HG03060 (cell line): ENCODE results near the gene SMG7.

Experiments
- ATAC-seq: cut with Tn5 transposase; IDR thresholded peaks from one replicate; pipeline ENCODE4 v1.9.1; 2021; ENCODE audit warnings: low read depth, moderate number of reproducible peaks; ENCODE audit not compliant: unreplicated experiment

The SMG7 gene

DNA sequence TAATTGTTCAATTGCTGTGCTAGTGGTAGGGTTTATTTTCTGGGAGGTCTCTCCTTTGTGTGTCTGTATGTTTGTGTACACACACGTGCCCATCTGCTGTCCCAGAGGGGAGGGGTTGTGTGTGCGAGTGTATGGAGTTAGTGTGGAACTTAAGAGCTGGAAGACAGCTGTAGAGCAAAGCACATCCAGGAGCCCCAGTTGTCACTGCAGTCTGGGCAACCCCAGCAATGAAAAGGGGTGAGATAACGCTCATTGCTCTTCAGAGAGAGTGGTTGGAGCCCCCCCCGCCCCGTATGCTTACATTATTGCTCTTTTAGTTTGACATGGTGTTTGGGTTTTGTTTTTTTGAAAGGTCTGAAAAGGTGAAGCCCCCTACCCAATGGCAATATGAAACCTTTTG lies 81.0 kb downstream of the SMG7 start:
- ATAC-seq, result no peak

DNA sequence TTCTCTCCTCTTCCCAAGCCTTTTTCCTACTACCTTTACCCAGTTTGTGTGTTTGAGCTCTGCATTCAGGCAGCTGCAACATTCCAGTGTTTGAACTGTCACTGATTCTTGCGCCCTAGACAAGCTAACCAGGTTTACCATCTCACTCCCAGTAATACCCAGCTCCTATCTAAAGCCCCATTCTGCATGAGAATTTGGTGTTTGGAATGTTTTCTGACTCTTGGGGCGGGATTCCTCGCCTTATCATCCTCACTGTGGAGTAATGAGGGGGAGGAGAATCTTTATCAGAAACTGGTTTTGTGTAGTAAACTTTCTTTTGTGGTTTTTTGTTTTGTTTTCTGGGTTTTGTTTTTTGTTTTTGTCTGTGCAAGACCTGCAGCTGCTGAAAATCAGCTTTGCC lies 81.5 kb downstream of the SMG7 start:
- no peak for ATAC-seq

DNA sequence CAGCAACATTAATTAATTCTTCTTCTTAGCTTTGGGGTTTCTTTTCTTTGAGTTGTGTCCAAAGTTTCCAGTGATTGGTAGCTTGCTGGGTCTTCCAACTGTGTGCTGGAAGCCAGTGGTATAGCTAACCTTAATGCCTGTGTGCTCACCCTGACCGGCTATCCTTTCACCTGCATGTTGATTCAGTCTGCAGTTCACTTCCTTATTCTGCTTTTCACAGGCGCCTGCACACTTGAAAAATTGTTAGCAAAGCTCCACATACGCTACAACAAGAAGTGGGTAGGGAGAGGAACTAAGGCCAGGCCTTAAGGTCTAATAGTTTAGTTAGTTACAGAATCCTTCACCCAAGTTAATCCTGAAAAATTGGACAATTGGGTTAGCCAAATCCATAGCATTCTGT lies 82.3 kb downstream of the SMG7 start:
- no peak for ATAC-seq

DNA sequence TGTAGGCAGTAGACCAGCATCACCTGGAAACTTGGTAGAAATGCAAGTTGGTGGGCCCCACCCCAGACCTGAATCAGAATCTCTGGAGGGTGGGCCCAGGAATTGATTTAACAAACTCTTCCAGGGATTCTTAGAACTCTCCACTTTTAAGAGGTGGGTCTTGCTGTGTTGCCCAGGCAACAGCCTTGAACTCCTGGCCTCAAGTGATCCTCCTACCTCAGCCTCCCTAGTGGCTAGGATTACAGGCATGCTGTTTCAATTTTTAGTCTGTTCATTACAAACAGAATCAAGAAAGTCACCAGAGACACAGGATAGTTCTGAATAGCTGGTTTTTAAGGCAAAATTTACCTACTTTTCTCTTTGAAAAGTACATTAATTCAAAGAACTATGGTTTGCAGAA lies 86.8 kb downstream of the SMG7 start:
- ATAC-seq, result no peak

DNA sequence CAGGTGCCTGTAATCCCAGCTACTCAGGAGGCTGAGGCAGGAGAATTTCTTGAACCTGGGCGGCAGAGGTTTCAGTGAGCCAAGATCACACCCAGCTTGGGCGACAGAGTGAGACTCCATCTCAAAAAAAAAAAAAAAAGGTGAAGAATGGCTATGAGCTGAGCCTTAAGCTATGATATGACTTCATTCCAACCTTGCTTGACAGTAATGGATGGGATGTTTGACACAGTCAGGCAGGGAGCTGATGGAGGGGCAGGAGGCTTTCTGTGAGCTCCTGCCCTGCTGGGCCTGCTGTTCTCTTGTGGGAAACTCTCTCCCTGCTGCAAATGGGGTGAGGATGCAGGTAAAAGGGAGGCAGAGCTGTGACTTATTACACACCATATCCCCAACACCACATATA lies 90.4 kb downstream of the SMG7 start:
- ATAC-seq, result no peak

DNA sequence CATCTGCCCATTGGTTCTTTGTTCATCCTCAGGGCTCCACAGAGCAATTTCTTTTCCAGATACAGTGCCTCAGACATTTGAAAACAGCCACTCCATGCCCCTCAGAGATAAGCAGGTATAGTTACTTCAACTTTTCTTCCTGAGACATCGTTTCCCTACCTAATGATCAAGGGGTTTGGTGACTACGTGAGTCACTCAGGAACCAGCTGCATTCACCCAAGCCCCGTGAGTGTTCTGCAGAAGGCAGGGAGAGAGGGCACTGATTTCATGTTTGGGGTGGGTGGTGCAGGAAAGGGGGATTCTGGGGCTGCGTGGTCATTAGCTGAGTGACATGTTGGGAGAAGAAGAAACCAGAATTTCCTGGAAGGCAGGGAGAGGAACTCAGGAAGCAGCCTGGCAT lies 93.0 kb downstream of the SMG7 start:
- ATAC-seq, result no peak

DNA sequence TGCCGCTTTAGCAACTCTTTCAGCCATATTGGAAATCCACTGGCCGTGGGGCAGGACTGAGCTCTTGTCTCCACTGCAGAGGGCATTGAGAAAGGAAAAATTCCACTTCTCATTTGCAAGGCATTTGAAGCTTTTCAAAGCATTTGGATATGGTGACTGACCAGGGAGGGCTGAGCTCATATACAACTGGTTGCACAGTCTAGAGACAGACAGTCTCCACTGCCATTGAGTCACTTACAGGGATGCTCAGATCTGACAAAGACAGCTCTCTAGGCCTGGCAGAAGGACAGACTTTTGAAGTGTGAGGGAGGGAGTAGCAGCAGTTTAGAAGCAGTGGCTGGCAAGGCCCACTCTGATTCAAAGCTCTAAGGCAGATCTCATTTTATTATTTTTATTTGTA lies 93.7 kb downstream of the SMG7 start:
- ATAC-seq, result no peak

DNA sequence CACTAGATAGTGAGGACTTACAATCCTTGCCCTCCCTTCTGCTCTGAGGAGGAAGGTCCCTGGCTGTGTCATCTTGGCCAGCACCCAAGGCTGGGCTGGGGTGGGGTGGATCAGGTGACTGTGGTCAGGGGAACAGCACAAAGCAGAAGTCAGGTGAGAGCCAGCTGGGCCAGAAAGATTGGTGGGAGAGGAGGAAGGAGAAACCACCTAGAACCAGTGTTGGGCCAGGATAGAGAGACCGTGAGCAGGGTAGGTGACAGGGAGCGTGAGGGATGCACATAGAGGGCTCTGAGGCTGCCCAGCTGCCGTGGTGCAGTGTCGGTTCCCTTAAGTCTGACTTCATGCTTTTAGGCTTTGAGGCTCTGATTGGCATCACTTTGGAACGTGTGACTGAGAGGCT lies 95.3 kb downstream of the SMG7 start:
- ATAC-seq, result peak; percentile 57

DNA sequence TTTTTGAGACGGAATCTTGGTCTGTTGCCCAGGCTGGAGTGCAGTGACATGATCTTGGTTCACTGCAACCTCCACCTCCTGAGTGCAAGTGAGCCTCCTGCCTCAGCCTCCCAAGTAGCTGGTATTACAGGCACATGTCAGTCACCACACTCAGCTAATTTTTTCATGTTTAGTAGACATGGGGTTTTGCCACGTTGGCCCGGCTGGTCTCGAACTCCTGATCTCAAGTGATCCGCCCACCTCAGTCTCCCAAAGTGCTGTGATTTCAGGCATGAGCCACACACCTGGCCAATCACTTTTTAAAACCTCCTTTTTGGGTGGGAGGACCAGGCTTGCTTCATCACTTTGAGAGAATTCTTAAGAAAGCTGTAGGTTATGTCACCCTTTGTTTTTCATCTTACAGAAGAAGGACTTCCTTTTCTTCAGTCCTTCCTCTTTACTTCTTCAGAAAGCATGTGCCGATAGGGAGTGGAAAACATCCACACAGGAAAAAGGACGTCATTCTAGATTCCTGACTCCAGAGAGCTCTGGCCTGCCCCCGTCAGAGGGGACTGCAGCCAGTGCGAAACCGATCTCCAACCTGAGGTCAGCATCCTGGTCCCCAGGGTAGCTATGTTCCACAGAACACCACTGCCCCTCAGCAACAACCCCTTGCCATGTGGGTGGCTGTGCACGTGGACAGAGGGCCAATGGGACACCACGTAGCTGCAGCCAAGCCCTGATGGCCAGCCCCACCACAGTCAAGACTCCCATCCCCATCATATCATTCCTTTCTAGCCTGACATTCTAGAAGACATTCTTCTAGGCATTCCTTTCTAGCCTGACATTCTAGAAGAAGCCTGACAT lies 96.1 kb downstream of the SMG7 start:
- no peak for ATAC-seq

DNA sequence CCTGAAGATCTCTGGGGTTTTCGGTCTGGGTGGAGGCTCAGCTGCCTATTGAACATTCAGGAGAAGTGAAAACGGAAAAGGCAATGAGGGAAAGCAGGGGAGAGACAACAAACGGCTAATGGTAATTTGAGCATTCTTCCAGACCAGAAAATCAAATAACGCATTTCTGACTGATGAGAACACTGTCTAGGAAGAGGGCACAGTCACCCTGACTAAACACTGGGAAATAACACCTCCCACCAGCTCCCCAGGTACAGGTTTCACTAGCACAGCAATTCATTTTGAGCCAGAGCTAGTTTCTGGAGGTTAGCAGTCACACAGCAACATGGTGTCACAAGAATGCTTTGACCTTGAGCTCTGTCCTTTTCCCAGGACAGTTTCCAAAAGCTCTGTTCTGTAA lies 96.8 kb downstream of the SMG7 start:
- ATAC-seq, result no peak

DNA sequence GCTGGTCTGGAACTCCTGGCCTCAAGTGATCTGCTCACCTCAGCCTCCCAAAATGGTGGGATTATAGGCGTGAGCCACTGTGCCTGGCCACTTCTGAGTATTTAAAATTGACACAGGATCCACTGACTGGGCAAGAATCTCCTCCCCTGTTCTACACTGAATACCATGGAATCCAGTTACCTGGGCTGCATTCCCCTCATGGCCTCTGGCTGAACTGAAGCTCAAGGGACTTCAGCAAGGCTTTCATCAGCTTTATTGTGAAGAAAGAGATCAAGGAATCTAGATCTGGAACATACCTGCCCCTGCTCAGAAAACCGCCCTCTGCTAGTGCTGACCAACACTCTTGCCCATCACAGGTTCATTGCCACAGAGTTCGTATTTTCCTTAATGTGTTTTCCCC lies 97.5 kb downstream of the SMG7 start:
- no peak for ATAC-seq

DNA sequence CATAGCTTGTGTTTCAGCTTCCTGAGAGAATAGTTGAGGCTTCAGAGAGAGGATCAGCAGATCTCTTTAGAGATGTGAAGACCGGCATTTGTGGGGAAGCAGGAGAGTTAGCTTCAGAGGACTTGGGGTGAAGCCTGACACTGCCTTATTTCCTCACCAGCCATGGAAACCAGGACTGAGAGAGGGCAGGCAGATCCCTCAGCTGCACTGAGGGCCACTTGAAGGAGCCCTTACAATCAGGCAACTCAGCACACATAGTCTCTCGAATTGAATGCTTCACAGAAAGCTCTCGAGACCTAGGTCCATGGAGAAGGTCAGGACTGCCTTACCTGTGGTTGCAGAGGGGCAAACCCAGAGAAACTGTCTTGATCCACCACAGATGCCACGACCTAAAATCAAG lies 98.2 kb downstream of the SMG7 start:
- no peak for ATAC-seq

DNA sequence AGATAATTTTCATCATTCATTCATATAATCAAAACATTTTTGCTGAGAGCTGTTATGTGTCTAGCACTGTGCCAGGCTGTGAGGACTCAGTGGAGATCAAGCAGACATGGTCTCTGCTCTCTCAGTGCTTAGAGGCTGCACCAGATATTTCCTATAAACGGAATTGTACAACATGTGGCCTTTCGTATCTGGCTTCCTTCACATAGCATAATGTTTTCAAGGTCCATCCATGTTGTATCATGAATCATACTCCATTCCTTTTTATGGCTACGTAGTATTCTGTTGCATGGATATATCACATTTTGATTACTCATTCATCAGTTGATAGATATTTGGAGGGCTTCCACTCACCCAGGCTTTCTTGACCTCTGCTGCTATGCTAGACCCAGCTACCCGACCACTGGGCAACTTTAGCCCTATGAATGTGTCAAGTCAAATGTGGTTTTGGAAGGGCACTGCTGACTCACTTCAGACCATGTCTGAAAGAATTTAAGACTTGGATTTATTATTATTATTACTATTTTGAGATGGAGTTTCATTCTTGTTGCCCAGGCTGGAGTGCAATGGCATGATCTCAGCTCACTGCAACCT lies 99.5 kb downstream of the SMG7 start:
- ATAC-seq, result no peak

DNA sequence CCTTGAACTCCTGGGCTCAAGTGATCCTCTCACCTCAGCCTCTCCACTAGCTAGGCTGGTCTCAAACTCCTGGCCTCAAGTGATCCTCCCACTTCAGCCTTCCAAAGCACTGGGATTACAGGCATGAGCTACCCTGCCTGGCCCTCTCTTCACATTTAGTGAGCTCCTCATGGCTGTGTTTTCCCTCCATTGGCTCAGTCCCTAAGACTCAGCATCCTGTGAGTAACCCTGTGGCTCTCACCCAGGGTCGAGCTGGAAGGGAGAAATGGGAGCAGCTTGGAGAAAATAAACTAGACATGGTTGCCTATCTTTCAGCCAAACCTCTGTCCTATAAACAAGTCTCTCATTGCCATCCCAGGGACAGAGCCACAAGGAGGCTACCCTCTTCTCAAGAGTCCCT lies 100.4 kb downstream of the SMG7 start:
- no peak for ATAC-seq

DNA sequence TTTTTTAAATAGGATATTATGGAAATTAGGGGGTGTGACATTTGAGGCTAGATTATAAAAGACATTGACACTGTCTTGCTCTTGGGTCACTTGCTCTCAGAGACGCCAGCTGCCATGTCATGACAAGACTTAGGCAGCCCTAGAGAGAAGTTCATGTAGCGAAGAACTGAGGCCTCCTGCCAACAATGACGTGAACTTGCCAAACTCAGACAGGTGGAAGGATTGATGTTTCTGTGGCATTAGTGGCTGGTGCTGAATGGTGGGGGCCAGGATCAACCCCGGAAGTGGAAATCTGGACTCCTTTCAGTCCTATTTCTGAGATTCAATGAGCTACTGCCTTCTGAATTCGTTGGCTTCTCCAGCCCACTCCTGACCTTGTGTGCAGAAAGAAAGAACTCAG lies 103.3 kb downstream of the SMG7 start:
- no peak for ATAC-seq

DNA sequence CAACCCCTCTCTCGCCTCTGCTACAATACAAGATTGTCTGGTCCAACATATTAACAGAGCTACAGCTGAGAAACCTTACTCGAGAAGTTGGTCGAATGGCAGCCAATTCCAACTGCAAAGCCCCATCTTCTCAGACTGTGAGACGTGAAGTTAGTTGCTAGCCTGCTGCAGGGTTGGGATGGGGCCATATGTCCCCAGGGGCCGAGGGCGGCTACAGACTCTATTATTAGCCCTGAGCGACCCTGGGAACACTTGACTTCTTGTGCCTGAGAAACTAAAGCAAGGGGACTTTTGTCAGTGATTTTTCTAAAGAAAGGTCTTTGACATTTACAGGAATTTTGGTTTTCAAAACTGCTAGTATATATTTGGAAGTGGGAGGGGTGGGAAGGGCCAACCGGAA lies 104.2 kb downstream of the SMG7 start:
- no peak for ATAC-seq

DNA sequence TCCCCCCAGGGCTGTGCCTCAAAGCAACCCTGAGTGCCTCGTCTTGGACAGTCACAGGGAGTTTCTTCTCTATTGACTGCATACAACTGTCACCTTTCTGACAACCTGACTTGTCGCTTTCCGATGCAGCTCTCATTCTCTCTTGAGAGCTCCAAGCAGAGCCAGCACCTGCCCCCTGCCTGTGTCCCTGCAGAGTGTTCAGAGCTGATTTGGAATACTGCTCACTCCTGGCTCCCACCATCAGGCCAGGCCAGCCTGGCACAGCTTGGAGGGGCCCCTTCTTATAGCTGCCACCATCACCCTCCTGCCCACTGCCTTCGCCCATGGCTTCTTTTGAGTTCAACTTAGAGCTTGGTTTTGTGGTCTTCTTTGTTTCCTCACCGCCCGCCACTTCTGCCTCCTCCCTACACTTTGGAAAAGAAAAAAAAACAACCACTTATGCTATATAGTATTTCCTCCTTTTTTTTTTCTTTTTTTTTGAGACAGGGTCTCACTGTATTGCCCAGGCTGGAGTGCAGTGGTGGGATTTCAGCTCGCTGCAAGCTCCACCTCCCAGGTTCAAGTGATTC lies 105.7 kb downstream of the SMG7 start:
- no peak for ATAC-seq

DNA sequence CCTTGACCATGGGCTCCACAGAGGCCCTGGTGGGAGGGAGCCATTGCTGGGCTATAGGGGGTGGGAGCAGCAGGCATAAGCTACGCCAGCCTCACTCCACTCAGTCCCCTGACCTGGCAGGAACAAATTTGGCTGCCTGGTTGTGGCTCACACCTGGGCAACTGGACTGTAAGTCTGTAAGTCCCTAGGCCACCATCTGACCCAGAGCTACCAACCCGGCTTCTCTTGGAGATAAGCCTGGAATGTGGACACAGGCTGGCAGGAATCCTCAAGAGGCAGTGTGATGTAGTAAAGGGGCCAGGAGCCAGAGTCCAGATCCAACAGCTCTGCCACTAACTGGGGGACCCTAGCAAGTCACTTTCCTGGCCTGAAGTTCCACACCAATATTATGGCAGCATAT lies 106.6 kb downstream of the SMG7 start:
- no peak for ATAC-seq

DNA sequence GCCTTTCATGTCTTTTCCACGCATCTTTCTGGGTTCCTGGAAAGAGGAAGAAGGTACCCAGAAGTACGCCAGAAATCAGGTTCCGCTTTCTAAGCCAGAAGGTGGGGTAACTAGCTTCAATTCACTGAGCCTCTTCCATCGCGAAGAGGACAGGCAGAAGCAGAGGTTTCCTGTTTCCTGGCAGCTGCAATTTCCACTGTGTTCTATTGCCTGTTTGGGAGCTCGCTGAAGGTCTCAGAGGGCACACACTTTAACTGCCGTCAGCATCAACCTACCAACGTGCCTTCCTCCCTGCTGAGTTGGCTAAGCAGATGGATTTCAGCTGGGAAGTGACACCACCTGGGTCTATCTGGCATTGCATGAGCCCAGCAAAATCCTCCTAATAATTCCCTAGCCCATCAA lies 108.0 kb downstream of the SMG7 start:
- ATAC-seq, result no peak

DNA sequence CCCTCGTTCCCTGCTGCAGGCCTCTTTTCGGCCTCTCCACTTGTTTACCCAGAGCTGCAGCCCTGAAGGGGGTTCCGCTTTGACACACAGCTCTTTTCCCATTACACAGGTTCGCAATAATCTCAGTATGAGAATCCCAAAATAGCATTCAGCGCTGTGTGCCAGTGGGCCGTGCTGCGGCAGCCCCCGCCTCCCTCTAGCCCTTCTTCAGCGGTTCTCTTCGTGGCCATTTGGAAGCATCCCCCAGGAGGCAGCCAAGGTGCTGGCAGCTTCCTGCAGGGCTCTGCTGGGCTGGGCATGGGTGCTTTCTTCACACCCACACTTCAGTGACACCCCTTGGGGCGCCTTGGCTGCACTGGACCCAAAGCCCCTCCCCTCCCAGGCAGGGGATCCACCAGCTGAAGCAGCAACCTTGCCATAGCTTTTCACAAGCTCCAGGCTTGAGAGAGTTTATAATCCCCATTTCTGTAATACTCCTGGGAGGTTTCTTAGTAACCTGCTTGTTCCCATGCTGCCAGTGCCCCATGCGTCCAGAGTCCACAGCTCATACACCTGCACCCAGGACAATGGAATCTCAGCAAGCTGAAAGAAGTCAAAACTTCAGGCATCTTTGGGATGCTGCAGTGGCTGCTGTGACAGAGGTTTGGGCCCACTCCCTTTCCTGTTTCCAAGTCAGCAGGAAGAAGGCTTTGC lies 109.9 kb downstream of the SMG7 start:
- ATAC-seq, result no peak

DNA sequence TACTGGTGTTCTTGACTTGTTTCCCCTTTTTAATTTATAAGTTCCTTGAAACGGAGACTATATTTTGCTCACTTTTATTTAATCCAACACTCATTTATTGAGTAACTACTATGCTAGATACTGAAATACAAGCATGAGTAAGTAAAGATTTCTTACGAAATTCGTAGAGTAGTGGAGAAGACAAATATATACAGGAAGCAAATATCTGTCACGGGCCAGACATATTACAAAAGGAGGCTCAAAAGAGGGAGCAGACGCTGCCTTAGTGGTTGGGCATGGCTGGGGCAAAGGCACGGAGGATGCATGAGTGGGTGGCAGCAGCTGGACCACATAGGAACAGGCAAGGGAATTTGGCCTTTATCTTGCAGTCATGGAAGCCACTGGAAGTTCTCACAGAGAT lies 111.2 kb downstream of the SMG7 start:
- no peak for ATAC-seq

DNA sequence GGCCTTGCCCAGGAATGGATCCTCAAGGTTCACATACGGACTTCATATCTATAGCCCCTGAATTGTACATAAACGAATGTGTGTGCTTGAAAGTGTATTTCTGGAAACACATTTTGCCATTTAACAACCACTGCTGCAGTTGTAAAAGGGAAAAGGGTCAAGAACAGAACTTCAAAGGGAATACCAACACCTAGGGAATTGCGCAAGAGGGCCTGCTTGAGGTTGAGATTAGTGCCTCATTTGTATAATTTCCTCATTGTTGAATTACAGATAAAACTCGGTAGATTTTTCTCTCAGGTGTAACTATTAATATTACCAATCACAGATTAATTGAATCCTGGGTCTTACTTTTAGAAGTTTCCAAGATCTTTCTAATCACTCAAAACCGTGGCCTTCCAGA lies 111.8 kb downstream of the SMG7 start:
- ATAC-seq, result no peak
